HEK293T (cell line): ENCODE data around the gene FRYL.

ENCODE experiments used
- CTCF ChIA-PET: fragments of 350-600 bp; formaldehyde crosslinking; extraction: SDS; loops from one replicate; lab custom pipeline; 2021; ENCODE audit warnings: antibody characterized with exemption, inconsistent platforms; lab: Yijun Ruan, JAX
- POLR2A ChIA-PET: fragments of 350-600 bp; formaldehyde crosslinking; extraction: SDS; loops from one replicate; lab custom pipeline; 2020; ENCODE audit warnings: antibody characterized with exemption, inconsistent platforms; lab: Yijun Ruan, JAX
- DNase-seq: peaks from one replicate; pipeline ENCODE4 v3.0.0; 2012; ENCODE audit warnings: mixed read lengths; ENCODE audit errors: extremely low spot score
- ARNT ChIP-seq: fragments of 450-650 bp; IDR thresholded peaks from 2 replicates; pipeline ENCODE4 v1.6.1; 2017; ENCODE audit warnings: mild to moderate bottlenecking
- BHLHE40 ChIP-seq: fragments of 450-650 bp; IDR thresholded peaks from 2 replicates; pipeline ENCODE4 v1.6.1; 2016; ENCODE audit warnings: mild to moderate bottlenecking, moderate library complexity, borderline replicate concordance
- CTBP1 ChIP-seq: fragments of 450-650 bp; IDR thresholded peaks from 2 replicates; pipeline ENCODE4 v1.6.1; 2016; ENCODE audit warnings: borderline replicate concordance
- ELF4 ChIP-seq: fragments of 450-650 bp; IDR thresholded peaks from 2 replicates; pipeline ENCODE4 v1.6.1; 2017; ENCODE audit warnings: antibody characterized with exemption
- FOXA1 ChIP-seq: fragments of 450-650 bp; IDR thresholded peaks from 2 replicates; pipeline ENCODE4 v1.6.1; 2016; ENCODE audit warnings: mild to moderate bottlenecking
- FOXK2 ChIP-seq: fragments of 450-650 bp; IDR thresholded peaks from 2 replicates; pipeline ENCODE4 v1.6.1; 2016; ENCODE audit warnings: mild to moderate bottlenecking
- FOXM1 ChIP-seq: fragments of 450-650 bp; IDR thresholded peaks from 2 replicates; pipeline ENCODE4 v1.6.1; 2017; ENCODE audit warnings: mild to moderate bottlenecking, borderline replicate concordance
- HDGF ChIP-seq: fragments of 450-650 bp; IDR thresholded peaks from 2 replicates; pipeline ENCODE4 v1.6.1; 2017; ENCODE audit warnings: antibody characterized with exemption, borderline replicate concordance
- L3MBTL2 ChIP-seq: fragments of 450-650 bp; conservative IDR thresholded peaks from 2 replicates; pipeline ENCODE4 v1.6.1; 2016; ENCODE audit warnings: mild to moderate bottlenecking
- LEF1 ChIP-seq: fragments of 450-650 bp; IDR thresholded peaks from 2 replicates; pipeline ENCODE4 v1.6.1; 2017; ENCODE audit warnings: mild to moderate bottlenecking, borderline replicate concordance
- NFRKB ChIP-seq: fragments of 450-650 bp; IDR thresholded peaks from 2 replicates; pipeline ENCODE4 v1.6.1; 2016; ENCODE audit warnings: mild to moderate bottlenecking, moderate library complexity
- SP1 ChIP-seq: fragments of 450-650 bp; IDR thresholded peaks from 2 replicates; pipeline ENCODE4 v1.6.1; 2017
- SUZ12 ChIP-seq: fragments of 450-650 bp; IDR thresholded peaks from 2 replicates; pipeline ENCODE4 v1.6.1; 2016; ENCODE audit warnings: mild to moderate bottlenecking
- TARDBP ChIP-seq: fragments of 450-650 bp; IDR thresholded peaks from 2 replicates; pipeline ENCODE4 v1.6.1; 2016
- ZNF384 ChIP-seq: fragments of 450-650 bp; IDR thresholded peaks from 2 replicates; pipeline ENCODE4 v1.6.1; 2016
- TF ChIP-seq, protein P1 (sequence below): fragments of 450-650 bp; IDR thresholded peaks from 2 replicates; pipeline ENCODE4 v1.6.1; 2016

FRYL gene

DNA sequence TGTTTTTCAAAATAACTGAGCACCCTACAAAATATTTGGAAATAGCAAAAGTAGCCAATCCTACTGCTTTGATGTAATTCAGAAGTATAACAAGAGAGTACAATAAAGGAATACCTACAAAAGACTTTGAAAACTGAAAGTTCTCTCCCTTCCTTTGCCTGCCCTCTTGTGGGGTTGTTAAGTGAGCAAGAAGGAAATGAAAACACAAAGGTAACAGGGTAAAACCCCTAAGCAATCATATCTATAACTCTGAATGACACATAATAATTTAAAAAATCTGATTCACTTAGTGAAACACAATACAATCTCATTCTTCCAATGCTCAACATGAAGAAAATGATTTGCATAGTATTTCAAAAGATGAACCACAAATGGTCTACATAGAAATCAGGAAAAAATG is 98.2 kb downstream of the FRYL start:
- CTCF ChIA-PET: interaction anchor here (1.3 kb wide), 1 partner anchor 103 kb away, joined by 3 read pairs; no protein-coding TSS in a partner anchor
- no peak for TF ChIP-seq ARNT
- no peak for TF ChIP-seq BHLHE40
- no peak for TF ChIP-seq HDGF
- no peak for TF ChIP-seq ZNF384
- TF ChIP-seq SP1: no peak
- no peak for TF ChIP-seq FOXK2
- TF ChIP-seq SUZ12: no peak
- TF ChIP-seq, protein P1, sequence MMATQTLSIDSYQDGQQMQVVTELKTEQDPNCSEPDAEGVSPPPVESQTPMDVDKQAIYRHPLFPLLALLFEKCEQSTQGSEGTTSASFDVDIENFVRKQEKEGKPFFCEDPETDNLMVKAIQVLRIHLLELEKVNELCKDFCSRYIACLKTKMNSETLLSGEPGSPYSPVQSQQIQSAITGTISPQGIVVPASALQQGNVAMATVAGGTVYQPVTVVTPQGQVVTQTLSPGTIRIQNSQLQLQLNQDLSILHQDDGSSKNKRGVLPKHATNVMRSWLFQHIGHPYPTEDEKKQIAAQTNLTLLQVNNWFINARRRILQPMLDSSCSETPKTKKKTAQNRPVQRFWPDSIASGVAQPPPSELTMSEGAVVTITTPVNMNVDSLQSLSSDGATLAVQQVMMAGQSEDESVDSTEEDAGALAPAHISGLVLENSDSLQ: no peak
- no peak for TF ChIP-seq CTBP1
- no peak for TF ChIP-seq ELF4
- no peak for TF ChIP-seq TARDBP
- TF ChIP-seq NFRKB: no peak
- no peak for TF ChIP-seq LEF1
- no peak for DNase-seq
- POLR2A ChIA-PET: no interaction called here

GRCh38 chr4:48680848-48681568 is 99.1 kb downstream of the FRYL start:
- DNase-seq: no peak
- ChIA-PET POLR2A (no interaction called here), CTCF (interaction anchor here (1.3 kb wide), 1 partner anchor 102 kb away, joined by 3 read pairs; no protein-coding TSS in a partner anchor)
- TF ChIP-seq TARDBP (no peak), NFRKB (no peak), ARNT (no peak), FOXA1 (no peak), L3MBTL2 (no peak), FOXM1 (no peak), SP1 (no peak), LEF1 (no peak), CTBP1 (no peak)

GRCh38 chr4:48673537-48673936 is 106.5 kb downstream of the FRYL start:
- ChIA-PET POLR2A (no interaction called here), CTCF (no interaction called here)
- DNase-seq: no peak
- TF ChIP-seq LEF1: no peak
- TF ChIP-seq FOXA1: no peak
- no peak for TF ChIP-seq SP1
- TF ChIP-seq, protein P1: no peak
- TF ChIP-seq CTBP1: no peak
- no peak for TF ChIP-seq ELF4
- no peak for TF ChIP-seq BHLHE40
- TF ChIP-seq ZNF384: no peak
- TF ChIP-seq HDGF: no peak
- TF ChIP-seq FOXK2: no peak

DNA sequence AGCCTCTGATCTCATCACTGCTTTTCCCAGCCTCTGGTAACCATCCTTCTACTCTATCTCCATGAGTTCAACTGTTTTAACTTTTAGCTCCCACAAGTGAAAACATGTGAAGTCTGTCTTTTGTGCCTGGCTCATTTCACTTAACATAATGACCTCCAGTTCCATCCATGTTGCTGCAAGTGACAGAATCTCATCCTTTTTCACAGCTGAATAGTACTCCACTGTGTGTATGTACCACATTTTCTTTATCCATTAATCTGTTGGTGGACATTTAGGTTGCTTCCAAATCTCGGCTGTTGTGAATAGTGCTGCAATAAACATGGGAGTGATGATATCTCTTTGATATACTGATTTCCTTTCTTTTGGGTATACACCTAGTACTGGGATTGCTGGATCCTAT is 109.5 kb downstream of the FRYL start:
- ChIA-PET CTCF (no interaction called here), POLR2A (no interaction called here)
- no peak for DNase-seq
- no peak for TF ChIP-seq SP1
- TF ChIP-seq NFRKB: no peak
- TF ChIP-seq FOXK2: no peak
- no peak for TF ChIP-seq BHLHE40
- TF ChIP-seq TARDBP: no peak
- no peak for TF ChIP-seq HDGF
- no peak for TF ChIP-seq FOXM1
- TF ChIP-seq SUZ12: no peak
- TF ChIP-seq L3MBTL2: no peak
- TF ChIP-seq ZNF384: no peak
- TF ChIP-seq FOXA1: no peak
- TF ChIP-seq ARNT: no peak
- TF ChIP-seq, protein P1: no peak
- no peak for TF ChIP-seq CTBP1
- no peak for TF ChIP-seq ELF4
- no peak for TF ChIP-seq LEF1

GRCh38 chr4:48669086-48669485 is 111.0 kb downstream of the FRYL start:
- TF ChIP-seq LEF1 (no peak), ARNT (no peak), TARDBP (no peak), SP1 (no peak), CTBP1 (no peak), ZNF384 (no peak), FOXK2 (no peak), L3MBTL2 (no peak), HDGF (no peak), BHLHE40 (no peak), ELF4 (no peak), SUZ12 (no peak), NFRKB (no peak), FOXM1 (no peak), FOXA1 (no peak)
- TF ChIP-seq, protein P1: no peak
- ChIA-PET CTCF (no interaction called here), POLR2A (no interaction called here)
- no peak for DNase-seq
